K562 (cell line): ENCODE measurements around the gene UBXN4.

Experiments
- CTCF ChIP-seq, 3 experiments: IDR thresholded peaks in 2 of 3; conservative IDR thresholded peaks in 1 of 3; 2 replicates each; pipeline ENCODE4 v1.5.1; 2011 to 2012; ENCODE audit warnings: low read length in 3 of 3, mild to moderate bottlenecking in 3 of 3, control low read depth in 2 of 3, improper control_type of control experiment in 1 of 3, inconsistent platforms in 1 of 3, low read depth in 1 of 3, mixed read lengths in 1 of 3, moderate library complexity in 1 of 3; ENCODE audit not compliant: insufficient read depth in 2 of 3
- EP300 ChIP-seq: IDR thresholded peaks from 2 replicates; pipeline ENCODE4 v1.6.1; 2012; ENCODE audit warnings: low read length, improper control_type of control experiment
- HOXB6 ChIP-seq: fragments of 250-450 bp; sonication (Bioruptor Pico); IDR thresholded peaks from 2 replicates; pipeline ENCODE4 v1.5.1; 2022; ENCODE audit warnings: mild to moderate bottlenecking, borderline replicate concordance
- PATZ1 ChIP-seq: fragments of 250-450 bp; sonication (Bioruptor Pico); IDR thresholded peaks from 2 replicates; pipeline ENCODE4 v1.5.0; 2020; ENCODE audit warnings: mild to moderate bottlenecking, borderline replicate concordance
- POLR2A ChIP-seq: fragments of 450-650 bp; conservative IDR thresholded peaks from 2 replicates; pipeline ENCODE4 v1.6.1; 2016
- SAFB2 ChIP-seq: fragments of 200-400 bp; formaldehyde crosslinking; IDR thresholded peaks from 2 replicates; pipeline ENCODE4 v1.6.1; 2018; ENCODE audit warnings: borderline replicate concordance, low read length, low read depth, moderate library complexity; ENCODE audit not compliant: severe bottlenecking
- SMARCC2 ChIP-seq: fragments of 450-650 bp; IDR thresholded peaks from 2 replicates; pipeline ENCODE4 v1.6.1; 2017; ENCODE audit warnings: antibody characterized with exemption, moderate library complexity, mild to moderate bottlenecking, low read depth
- ZBTB17 ChIP-seq: fragments of 450-650 bp; formaldehyde crosslinking; IDR thresholded peaks from 2 replicates; pipeline ENCODE4 v1.4.0; 2020; ENCODE audit warnings: mild to moderate bottlenecking
- ZKSCAN3 ChIP-seq: fragments of 250-450 bp; sonication (Bioruptor Pico); IDR thresholded peaks from 2 replicates; pipeline ENCODE4 v1.4.0; 2020

GRCh38 chr2:135820003-135820618, 78.5 kb downstream of the UBXN4 start:
- TF ChIP-seq HOXB6 (CRISPR knock-in tag) (no peak), EP300 (no peak), PATZ1 (CRISPR knock-in tag) (no peak), CTCF (IDR thresholded peaks at IDR 0.05 in 2 of 3, conservative IDR thresholded peaks at IDR 0.05 in 1 of 3; ENCODE audit: insufficient read depth in 2 of 3, low read depth in 1 of 3, low read length in 3 of 3) (no peak), POLR2A (no peak), ZBTB17 (CRISPR knock-in tag) (no peak), ZKSCAN3 (no peak), SAFB2 (no peak), SMARCC2 (no peak)
